DMS114 treated with DMSO at 0.1 percent for 48 hours (cell line): Measurements from ENCODE around the gene LINGO1.

Experiments used
- DNase-seq: peaks from one replicate; lab custom pipeline; 2025; ENCODE audit not compliant: unreplicated experiment; lab: John Stamatoyannopoulos, UW

Gene LINGO1

GRCh38 chr15:77632534-77633133 lies at the start of gene LINGO1:
Gene LINGO1, minus strand, starts transcription at chr15:77632912. Its CDS starts 597 bp downstream, at chr15:77632315.
- DNase-seq, result no peak

GRCh38 chr15:77681362-77681761 lies 48.6 kb upstream of the LINGO1 start:
- DNase-seq, result no peak

- DNase-seq, result no peak
Measured at GRCh38 chr15:77676569-77677375, 44.1 kb upstream of the LINGO1 start.

GRCh38 chr15:77675806-77676415 lies 43.2 kb upstream of the LINGO1 start:
- no peak for DNase-seq

GRCh38 chr15:77674327-77674726 lies 41.6 kb upstream of the LINGO1 start:
- no peak for DNase-seq

- DNase-seq, result no peak
Measured at GRCh38 chr15:77673866-77674265, 41.2 kb upstream of the LINGO1 start.

- DNase-seq, result no peak
Measured at GRCh38 chr15:77672135-77672534, 39.4 kb upstream of the LINGO1 start.

- no peak for DNase-seq
Measured at GRCh38 chr15:77671362-77672056, 38.8 kb upstream of the LINGO1 start.

GRCh38 chr15:77670558-77671361 lies 38.0 kb upstream of the LINGO1 start:
- DNase-seq, result no peak

- no peak for DNase-seq
Measured at GRCh38 chr15:77669896-77670295, 37.2 kb upstream of the LINGO1 start.

GRCh38 chr15:77667338-77668234 lies 34.9 kb upstream of the LINGO1 start:
- DNase-seq, result no peak

GRCh38 chr15:77666296-77666660 lies 33.6 kb upstream of the LINGO1 start:
- DNase-seq, result no peak

GRCh38 chr15:77665530-77666295 lies 33.0 kb upstream of the LINGO1 start:
- DNase-seq, result no peak

- DNase-seq, result no peak
Measured at GRCh38 chr15:77664428-77664827, 31.7 kb upstream of the LINGO1 start.

GRCh38 chr15:77663256-77663655 lies 30.5 kb upstream of the LINGO1 start:
- DNase-seq, result no peak

- DNase-seq, result peak; percentile 62
Measured at GRCh38 chr15:77659350-77660321, 26.9 kb upstream of the LINGO1 start.

GRCh38 chr15:77658304-77658703 lies 25.6 kb upstream of the LINGO1 start:
- DNase-seq, result no peak
